Fibroblast of pulmonary artery (primary cell): ENCODE results near the gene HAUS6.

ENCODE experiments used
- DNase-seq: peaks from one replicate; pipeline ENCODE4 v3.0.0-alpha.2; 2010; ENCODE audit warnings: low read depth
- H3K4me3 ChIP-seq: replicated peaks from 2 replicates; pipeline ENCODE4 v1.5.1; 2011; ENCODE audit warnings: low read depth, mild to moderate bottlenecking, control low read depth, low read length, moderate library complexity
- TF ChIP-seq, protein P1 (sequence below): IDR thresholded peaks from 2 replicates; pipeline ENCODE4 v1.5.1; 2011; ENCODE audit warnings: mild to moderate bottlenecking, control low read depth, low read length, inconsistent platforms; ENCODE audit errors: missing control alignments

Gene HAUS6

DNA sequence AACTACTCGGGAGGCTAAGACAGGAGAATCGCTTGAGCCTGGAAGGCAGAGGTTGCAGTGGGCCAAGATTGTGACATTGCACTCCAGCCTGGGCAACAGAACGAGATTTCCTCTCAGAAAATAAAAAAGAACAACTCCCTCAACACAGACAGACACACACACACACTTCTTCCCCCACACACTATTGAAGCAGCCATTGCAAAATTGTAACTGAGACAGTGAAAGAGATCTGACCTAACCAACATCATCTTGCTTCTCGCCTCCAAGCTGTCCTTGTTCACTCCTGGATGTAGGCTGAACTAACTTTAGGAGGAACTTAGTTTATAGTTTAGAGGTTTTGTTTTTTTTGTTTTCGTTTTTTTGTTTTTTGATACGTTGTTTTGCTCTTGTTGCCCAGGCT lies 37.6 kb upstream of the HAUS6 start:
- TF ChIP-seq, protein P1, sequence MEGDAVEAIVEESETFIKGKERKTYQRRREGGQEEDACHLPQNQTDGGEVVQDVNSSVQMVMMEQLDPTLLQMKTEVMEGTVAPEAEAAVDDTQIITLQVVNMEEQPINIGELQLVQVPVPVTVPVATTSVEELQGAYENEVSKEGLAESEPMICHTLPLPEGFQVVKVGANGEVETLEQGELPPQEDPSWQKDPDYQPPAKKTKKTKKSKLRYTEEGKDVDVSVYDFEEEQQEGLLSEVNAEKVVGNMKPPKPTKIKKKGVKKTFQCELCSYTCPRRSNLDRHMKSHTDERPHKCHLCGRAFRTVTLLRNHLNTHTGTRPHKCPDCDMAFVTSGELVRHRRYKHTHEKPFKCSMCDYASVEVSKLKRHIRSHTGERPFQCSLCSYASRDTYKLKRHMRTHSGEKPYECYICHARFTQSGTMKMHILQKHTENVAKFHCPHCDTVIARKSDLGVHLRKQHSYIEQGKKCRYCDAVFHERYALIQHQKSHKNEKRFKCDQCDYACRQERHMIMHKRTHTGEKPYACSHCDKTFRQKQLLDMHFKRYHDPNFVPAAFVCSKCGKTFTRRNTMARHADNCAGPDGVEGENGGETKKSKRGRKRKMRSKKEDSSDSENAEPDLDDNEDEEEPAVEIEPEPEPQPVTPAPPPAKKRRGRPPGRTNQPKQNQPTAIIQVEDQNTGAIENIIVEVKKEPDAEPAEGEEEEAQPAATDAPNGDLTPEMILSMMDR, result no peak
- DNase-seq, result no peak
- H3K4me3 ChIP-seq, result no peak overlapping the region

DNA sequence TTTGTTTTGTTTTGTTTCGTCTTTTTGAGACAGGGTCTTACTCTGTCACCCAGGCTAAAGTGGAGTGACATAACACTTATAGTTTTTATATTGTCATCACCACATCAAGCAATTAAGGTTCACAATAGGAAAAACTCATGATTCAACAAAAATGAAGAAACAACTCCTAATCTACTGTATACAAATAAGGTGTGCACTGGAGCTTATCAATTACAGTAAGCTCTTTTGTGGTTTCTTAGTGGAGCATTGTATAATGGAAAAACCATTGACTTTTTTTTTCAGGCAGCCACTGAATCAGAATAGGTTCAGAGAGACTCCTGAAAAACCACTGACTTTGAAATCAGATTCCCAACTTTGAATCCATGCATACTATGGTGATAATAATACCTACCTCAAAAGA lies 35.4 kb upstream of the HAUS6 start:
- TF ChIP-seq, protein P1, result no peak
- no peak overlapping the region for H3K4me3 ChIP-seq
- no peak for DNase-seq

DNA sequence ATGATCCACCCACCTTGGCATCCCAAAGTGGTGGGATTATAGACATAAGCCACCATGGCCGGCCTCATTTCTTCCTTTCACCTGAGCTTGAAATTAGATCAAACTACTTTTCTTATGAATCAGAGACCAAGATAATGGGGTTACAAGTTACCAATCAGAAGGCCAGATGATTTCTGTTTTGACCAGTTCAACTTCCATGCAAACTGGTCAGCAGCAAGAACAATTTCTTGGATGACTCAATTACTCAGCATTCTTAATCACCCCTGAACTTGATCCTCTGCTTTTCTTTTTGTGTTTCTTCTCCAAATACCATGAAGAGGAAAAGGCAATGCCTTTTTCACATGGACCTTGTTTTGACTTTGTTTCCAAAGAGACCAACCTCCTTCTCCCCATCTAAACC lies 34.6 kb upstream of the HAUS6 start:
- no peak overlapping the region for H3K4me3 ChIP-seq
- DNase-seq, result no peak
- TF ChIP-seq, protein P1, result no peak

DNA sequence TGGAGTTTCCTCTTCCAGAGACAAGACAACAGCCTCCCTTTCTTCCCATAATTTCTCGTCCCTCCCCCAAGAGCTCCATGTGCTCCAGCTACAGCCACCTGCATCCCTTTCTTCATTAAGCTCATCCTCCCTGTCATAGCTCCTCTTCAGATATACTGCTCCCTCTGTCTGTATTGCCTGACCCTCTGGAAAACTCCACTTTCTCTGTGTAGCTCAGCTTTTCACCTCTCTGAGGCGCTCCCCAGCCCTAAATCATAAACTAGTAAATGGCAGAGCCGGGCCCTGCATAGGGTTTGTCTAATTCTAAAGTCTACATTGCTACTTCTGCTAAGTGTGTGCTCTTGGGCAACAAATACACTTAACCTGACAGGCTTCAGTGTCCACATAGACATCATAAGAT lies 33.4 kb upstream of the HAUS6 start:
- no peak for DNase-seq
- TF ChIP-seq, protein P1, result no peak
- no peak overlapping the region for H3K4me3 ChIP-seq

DNA sequence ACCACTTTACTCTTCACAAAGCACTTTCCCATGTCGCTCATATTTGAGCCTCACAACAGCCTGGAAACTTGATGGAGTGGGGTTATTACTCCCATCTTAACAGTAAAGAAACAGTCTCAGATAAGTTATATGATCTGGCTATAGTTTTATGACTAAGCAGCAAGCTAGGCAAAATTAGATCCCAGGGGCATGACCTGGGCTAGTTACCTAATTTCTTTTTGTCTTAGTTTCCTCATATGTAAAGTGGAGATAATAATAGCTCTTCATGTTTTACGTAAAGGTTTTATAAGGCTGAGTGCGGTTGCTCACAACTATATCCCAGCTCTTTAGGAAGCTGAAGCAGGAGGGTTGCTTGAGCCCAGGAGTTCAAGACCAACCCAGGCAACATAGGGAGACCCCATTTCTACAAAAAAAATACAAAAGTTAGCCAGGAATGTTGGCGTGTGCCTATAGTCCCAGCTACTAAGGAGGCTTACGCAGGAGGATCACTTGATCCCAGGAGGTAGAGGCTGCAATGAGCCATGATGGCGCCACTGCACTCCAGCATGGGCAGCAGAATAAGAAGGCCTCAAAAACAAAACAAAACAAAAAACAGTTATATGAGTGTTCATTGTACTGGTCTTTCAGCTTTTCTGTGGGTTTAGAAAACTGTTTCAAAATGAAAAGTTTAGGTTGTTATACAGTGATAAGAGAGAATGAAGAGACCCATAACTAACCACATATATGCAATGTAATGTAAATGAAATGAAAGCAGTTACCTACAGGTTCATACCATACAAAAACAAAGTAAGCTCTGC lies 31.0 kb upstream of the HAUS6 start:
- H3K4me3 ChIP-seq, result no peak overlapping the region
- TF ChIP-seq, protein P1, result no peak
- DNase-seq, result no peak

DNA sequence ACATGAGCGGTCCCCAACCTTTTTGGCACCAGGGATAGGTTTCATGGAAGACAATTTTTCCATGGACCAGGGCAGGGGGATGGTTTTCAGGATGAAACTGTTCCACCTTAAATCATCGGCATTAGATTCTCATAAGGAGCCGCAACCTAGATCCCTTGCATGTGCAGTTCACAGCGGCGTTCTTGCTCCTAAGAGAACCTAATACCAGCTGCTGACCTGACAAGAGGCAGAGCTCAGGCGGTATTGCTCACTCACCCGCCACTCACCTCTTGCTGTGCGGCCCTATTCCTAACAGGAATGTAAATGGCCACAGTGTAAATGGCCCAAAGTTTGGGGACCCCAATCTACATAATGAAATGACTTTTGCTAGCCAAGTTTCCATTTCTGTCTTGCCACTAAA lies 27.7 kb upstream of the HAUS6 start:
- TF ChIP-seq, protein P1, result no peak
- H3K4me3 ChIP-seq, result no peak overlapping the region

DNA sequence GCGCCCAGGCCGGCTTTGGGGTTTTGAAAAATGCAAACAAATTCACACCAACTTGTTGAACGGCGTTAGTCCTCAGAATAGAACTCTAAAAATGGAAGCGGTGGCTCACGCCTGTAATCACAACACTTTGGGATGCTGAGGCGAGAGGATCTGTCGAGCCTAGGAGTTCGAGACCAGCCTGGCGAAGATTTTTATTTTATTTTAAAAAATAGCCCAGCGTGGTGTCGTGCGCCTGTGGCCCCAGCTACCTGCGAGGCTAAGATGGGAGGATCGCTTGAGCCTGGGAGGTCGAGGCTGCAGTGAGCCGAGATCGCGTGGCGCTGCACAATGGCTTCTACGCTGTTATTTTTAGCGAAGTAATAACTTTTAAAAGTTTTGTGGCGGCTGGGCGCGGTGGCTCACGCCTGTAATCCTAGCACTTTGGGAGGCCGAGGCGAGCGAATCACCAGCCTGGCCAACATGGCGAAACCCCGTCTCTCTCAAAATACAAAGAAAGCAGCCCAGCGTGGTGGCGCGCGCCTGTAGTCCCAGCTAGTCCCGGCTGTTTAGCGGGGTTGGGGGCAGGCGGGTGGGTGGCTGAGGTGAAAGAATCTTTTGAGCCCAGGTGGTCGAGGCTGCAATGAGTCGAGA lies 25.3 kb upstream of the HAUS6 start:
- H3K4me3 ChIP-seq, result peak overlapping the region; percentile 98
- TF ChIP-seq, protein P1, result no peak
- no peak for DNase-seq

More for the DNA sequence above, 27.7 kb upstream of the HAUS6 start:
- no peak for DNase-seq
